GM19239 (cell line): ENCODE data around the gene TBX1.
A peak's percentile ranks its signal among the peaks of the same experiment; 100 is the strongest.
"Not testable (repeated sequence)": the region's sequence is repeated elsewhere in the genome, so short reads cannot be mapped to it uniquely, and the experiment has no call there.

Source experiments
- DNase-seq: peaks from one replicate; pipeline ENCODE4 v3.0.0; 2011; ENCODE audit warnings: low spot score; ENCODE audit not compliant: insufficient read length
- FAIRE-seq: peaks from 2 replicates; lab custom pipeline; 2011; peaks lifted over from hg19 to GRCh38; lab: Jason Lieb, UNC

Gene TBX1

GRCh38 chr22:19722982-19723231, 37.7 kb upstream of the TBX1 start:
- FAIRE-seq (no peak), DNase-seq (no peak)

DNA sequence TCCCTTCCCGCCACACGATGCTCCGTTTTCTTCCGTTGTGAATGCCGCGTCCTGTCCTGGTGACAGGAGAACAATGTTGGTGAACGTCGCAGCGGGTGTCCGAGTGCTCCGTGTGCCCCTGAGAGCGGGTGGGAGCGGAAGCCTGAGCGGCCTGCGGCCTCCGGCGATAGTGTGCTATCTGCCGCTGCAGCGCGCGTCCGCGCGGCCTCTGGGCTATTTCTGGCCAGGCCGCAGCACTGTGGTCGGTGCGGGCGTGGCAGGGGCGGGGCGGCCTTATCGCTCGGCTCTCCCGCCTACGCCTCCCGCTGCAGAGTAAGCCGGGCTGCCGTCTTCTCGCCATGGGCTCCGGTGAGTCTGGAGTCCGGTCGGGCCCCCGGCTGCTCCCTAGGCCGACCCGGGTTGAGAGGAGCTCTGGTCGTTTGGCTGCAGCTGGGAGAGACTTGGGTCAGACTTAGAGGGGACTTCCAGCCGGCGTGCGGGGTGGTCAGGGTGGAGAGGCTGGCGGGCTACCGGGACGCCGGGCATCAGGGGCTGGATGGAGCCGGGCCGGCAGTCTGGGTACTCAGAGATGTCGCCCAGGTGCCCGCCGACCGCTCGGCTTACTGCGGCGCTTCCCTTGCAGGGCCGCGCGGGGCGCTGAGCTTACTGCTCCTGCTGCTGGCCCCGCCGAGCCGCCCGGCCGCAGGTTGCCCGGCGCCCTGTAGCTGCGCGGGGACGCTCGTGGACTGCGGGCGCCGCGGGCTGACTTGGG, 37.2 kb upstream of the TBX1 start, which contains the start of gene GP1BB:
TSS of gene GP1BB (plus strand) at position 308 of the 751 bp plus-strand sequence. CDS start at position 339, 31 bp downstream.
- no peak for DNase-seq

GRCh38 chr22:19723983-19724827, 36.4 kb upstream of the TBX1 start:
- FAIRE-seq (no peak), DNase-seq (no peak)

More for the DNA sequence above, 37.2 kb upstream of the TBX1 start, which contains the start of gene GP1BB:
- no peak for FAIRE-seq

GRCh38 chr22:19724927-19725661, 35.5 kb upstream of the TBX1 start:
- FAIRE-seq (no peak), DNase-seq (no peak)

DNA sequence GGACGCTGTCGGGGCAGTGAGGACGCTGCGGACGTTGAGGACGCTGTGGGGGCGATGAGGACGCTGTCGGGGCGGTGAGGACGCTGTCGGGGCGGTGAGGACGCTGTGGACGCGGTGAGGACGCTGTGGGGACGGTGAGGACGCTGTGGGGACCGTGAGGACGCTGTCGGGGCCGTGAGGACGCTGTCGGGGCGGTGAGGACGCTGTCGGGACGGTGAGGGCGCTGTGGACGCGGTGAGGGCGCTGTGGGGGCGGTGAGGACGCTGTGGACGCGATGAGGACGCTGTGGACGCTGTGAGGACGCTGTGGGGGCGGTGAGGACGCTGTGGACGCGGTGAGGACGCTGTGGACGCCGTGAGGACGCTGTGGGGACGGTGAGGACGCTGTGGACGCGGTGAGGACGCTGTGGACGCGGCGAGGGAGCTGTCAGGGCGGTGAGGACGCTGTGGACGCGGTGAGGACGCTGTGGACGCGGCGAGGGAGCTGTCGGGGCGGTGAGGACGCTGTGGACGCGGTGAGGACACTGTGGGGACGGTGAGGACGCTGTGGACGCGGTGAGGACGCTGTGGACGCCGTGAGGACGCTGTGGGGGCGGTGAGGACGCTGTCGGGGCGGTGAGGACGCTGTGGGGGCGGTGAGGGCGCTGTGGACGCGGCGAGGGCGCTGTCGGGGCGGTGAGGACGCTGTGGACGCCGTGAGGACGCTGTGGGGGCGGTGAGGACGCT, 34.4 kb upstream of the TBX1 start:
- FAIRE-seq, DNase-seq: not testable (repeated sequence)

- FAIRE-seq, result no peak
- DNase-seq, result no peak
Measured at GRCh38 chr22:19727310-19728150, 33.0 kb upstream of the TBX1 start.

- no peak for FAIRE-seq
- no peak for DNase-seq
Measured at GRCh38 chr22:19728271-19728670, 32.3 kb upstream of the TBX1 start.

DNA sequence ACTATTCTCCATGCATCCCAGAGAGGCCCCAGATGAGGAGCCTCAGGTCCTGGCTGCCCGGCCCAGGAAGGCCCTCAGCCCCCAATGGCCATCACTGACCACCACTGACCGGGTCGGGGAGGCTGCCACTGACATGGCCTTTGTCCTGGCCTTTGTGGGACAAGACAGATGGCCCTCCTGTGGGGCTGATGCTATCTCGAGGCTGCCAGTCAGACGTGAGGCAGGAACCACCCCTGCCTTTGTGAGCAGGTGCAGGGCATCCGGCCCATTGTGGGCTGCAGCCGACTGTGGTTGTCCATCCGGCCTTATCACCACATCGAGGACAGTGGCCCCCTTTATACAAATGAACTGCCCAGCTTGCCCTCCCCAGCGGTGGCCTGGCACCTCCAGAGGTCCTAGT, 31.7 kb upstream of the TBX1 start:
- DNase-seq (no peak), FAIRE-seq (no peak)

DNA sequence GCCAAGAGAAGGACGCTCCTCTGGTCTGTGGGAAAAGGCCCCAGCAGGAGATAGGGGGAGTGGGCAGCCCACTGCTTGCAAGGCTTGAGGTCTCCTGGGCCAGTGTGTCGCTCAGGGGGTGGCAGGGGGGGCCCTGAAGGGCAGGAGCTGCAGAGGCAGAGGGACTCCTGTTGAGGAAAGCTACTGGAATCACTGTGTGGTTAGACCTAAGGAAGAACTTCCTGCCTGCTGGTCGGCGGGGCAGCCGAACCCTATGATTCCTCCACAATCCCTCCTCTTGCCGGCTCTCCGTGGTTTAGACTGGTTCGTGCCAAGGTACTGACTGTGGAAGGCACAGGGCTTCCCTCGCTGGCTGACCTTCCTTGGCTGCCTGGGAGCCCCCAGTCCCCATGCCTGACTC, 31.1 kb upstream of the TBX1 start:
- DNase-seq, result no peak
- no peak for FAIRE-seq

DNA sequence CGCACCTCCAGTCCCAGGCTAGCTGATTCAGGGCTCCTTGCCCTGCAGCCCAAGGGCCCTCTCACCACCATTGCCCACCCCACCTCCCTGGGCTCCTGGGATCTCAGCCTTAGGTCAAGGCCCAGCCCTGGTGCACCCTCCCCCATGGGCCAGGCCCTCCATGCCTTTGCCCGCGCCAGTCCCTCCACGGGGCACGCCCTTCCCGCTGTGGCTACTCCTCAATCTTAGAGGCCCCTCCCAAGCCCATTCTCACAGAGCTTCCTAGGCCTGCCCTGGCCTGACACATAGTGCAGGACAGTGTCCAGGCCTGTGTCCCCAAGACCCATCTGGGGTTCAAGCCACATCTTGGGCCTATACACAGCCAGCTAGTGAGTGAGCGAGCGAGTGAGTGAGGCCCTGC, 30.4 kb upstream of the TBX1 start:
- FAIRE-seq (no peak), DNase-seq (no peak)

DNA sequence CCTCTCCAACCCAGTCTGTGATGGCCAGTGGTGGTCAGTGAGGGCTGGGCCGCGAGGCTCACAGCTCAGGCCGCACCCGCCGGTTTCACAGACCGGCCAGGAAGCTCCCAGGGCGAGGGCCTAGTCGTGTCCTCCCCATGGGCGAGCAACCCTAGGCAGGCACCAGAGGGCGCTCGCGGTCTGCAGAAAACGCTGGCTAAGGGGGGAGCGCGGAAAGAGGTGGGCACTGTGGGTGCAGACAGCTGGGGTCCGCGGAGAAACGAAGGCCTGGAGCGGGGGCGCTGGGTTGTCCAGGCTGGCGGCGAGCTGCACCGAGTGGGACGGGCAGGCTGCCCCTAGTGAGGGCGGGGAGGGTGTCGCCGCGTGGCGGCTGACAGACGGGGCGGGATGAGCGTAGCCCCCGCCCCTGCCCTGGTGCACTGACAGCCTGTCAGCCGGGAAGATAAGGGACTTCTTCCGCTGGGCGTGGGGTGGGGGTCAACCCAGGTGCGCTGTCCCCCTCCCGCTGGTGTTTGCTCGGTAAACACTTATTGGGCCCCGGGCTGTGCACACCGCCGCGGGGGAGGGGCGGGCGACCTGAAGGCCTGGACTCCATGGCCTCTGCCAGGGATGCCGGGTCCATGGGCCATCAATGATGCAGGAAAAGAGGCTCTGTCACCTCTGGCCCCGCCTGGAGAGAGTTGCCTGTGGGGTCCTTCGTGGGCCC, 29.8 kb upstream of the TBX1 start:
- peak; percentile 99 for DNase-seq
- peak; percentile 81 for FAIRE-seq

GRCh38 chr22:19731361-19732135, 29.0 kb upstream of the TBX1 start:
- FAIRE-seq, result no peak
- no peak for DNase-seq

GRCh38 chr22:19732403-19733113, 28.0 kb upstream of the TBX1 start:
- DNase-seq, result no peak
- FAIRE-seq, result no peak

DNA sequence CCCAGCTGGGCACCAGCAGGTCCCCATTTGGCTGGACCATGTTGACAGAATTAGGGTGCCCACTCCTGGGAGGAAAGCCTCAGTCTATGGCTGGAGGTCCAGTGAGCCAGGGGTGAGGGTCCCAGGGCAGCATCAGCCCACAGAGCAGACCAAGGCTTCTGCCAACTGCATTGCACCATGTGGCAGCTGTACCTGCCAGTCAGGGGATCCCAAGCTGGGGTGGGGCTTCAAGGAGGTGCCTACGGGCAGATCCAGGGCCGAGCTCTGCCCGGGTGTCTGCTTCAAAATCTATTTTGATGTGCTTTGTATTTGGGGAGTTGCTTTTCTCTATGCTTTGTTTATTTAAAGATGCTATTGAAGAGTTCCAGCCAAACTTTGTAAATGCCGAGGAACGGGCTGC, 26.8 kb upstream of the TBX1 start:
- FAIRE-seq (no peak), DNase-seq (no peak)

GRCh38 chr22:19734163-19734562, 26.4 kb upstream of the TBX1 start:
- no peak for FAIRE-seq

GRCh38 chr22:19734837-19735382, 25.7 kb upstream of the TBX1 start:
- no peak for FAIRE-seq
- no peak for DNase-seq

More at GRCh38 chr22:19734163-19734562, 26.4 kb upstream of the TBX1 start:
- DNase-seq, result no peak
